Measurements from ENCODE around the gene INF2.
A peak's percentile ranks its signal among the peaks of the same experiment; 100 is the strongest.

The INF2 gene

DNA sequence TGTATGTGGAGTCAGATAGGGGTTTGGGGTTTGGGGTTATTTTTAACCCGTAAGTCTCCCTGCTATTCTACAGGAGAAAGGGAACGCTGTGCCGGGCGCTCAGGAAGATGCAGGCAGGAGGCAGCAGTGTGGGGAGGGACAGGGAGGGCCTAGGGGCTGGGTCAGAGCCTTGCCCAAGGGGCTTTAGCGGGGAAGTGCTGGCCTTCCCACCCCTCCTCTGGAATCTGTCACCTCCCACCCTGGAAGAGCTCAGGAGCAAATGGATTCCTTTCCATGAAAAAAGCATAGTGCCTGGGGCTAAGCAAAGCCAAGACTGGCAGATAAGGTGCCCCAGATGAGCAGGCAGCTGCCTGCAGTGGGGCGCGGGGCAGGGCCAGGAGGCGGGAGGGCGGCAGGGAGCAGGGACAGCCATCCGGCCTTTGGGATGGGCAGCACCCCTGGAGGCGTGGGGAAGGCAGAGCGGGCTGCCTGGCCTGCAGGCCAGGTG lies 7.3 kb upstream of the INF2 start:
- TF ChIP-seq YY1 (IDR thresholded peaks at IDR 0.05; ENCODE audit: low read depth), result no peak
- no peak for TF ChIP-seq EP300 (IDR thresholded peaks at IDR 0.05; ENCODE audit: borderline replicate concordance)
- no peak for TF ChIP-seq CEBPB (IDR thresholded peaks at IDR 0.05)
- TF ChIP-seq TCF12 (IDR thresholded peaks at IDR 0.05; ENCODE audit: low read depth), result no peak
- no peak for TF ChIP-seq TEAD4 (IDR thresholded peaks at IDR 0.05)
- TF ChIP-seq RAD21 (IDR thresholded peaks at IDR 0.05; ENCODE audit: low read depth), result no peak
- no peak for TF ChIP-seq EGR1 (IDR thresholded peaks at IDR 0.05)

DNA sequence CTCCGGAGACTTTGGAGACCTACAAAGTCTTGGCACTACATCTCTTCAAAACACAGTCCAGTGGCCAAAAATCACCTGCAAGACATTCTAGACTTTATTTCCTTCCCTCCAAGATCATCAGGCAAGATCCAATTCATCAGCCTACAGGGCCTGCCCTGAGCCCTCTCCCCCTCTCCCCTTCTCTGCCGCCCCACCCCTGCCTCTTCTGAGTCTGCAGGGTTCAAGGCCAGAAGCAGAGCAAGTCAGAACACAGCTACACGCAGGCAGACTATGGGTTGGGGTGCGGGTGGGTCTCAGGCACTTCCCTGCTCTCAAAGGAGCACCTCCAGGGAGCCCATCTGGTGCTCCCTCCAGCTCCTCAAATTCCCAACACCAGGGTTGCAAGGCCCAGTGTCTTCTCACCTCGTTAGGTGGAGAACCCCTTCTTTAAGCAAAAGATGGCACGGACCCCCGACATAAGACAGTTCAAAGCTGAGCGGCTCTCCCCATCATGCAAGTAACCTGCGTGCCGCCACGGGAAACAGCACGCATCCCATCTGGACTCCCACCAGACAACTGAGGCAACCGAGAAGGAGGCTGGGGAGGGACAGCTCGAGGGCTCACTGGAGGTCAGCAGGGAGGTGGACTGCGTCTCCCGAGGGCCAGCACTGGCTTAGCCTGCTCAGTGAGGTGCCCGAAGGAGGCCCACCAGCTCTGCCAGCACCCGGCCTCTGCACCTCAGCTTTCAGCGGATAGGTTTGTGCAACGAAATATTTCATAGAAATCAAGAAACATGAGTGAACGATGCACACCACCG lies 5.6 kb upstream of the INF2 start:
- no peak for TF ChIP-seq CEBPB (IDR thresholded peaks at IDR 0.05)
- TF ChIP-seq, protein P1, sequence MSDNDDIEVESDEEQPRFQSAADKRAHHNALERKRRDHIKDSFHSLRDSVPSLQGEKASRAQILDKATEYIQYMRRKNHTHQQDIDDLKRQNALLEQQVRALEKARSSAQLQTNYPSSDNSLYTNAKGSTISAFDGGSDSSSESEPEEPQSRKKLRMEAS (IDR thresholded peaks at IDR 0.05), result no peak
- no peak for TF ChIP-seq CREB1 (IDR thresholded peaks at IDR 0.05; ENCODE audit: low read depth)
- no peak for TF ChIP-seq NFIC (IDR thresholded peaks at IDR 0.05)
- TF ChIP-seq TAF1 (IDR thresholded peaks at IDR 0.05; ENCODE audit: low read depth), result no peak
- TF ChIP-seq YY1 (IDR thresholded peaks at IDR 0.05; ENCODE audit: low read depth), result no peak
- no peak for TF ChIP-seq TEAD4 (IDR thresholded peaks at IDR 0.05)
- TF ChIP-seq, protein P2, sequence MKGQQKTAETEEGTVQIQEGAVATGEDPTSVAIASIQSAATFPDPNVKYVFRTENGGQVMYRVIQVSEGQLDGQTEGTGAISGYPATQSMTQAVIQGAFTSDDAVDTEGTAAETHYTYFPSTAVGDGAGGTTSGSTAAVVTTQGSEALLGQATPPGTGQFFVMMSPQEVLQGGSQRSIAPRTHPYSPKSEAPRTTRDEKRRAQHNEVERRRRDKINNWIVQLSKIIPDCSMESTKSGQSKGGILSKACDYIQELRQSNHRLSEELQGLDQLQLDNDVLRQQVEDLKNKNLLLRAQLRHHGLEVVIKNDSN (IDR thresholded peaks at IDR 0.05), result no peak
- TF ChIP-seq EGR1 (IDR thresholded peaks at IDR 0.05), result no peak
- TF ChIP-seq EP300 (IDR thresholded peaks at IDR 0.05; ENCODE audit: borderline replicate concordance), result no peak
- no peak for TF ChIP-seq FOXM1 (IDR thresholded peaks at IDR 0.05; ENCODE audit: borderline replicate concordance, low read depth)
- no peak for TF ChIP-seq ZBTB7A (IDR thresholded peaks at IDR 0.05; ENCODE audit: low read depth)
- no peak for TF ChIP-seq TCF12 (IDR thresholded peaks at IDR 0.05; ENCODE audit: low read depth)
- TF ChIP-seq RAD21 (IDR thresholded peaks at IDR 0.05; ENCODE audit: low read depth), result no peak
- TF ChIP-seq, protein P3, sequence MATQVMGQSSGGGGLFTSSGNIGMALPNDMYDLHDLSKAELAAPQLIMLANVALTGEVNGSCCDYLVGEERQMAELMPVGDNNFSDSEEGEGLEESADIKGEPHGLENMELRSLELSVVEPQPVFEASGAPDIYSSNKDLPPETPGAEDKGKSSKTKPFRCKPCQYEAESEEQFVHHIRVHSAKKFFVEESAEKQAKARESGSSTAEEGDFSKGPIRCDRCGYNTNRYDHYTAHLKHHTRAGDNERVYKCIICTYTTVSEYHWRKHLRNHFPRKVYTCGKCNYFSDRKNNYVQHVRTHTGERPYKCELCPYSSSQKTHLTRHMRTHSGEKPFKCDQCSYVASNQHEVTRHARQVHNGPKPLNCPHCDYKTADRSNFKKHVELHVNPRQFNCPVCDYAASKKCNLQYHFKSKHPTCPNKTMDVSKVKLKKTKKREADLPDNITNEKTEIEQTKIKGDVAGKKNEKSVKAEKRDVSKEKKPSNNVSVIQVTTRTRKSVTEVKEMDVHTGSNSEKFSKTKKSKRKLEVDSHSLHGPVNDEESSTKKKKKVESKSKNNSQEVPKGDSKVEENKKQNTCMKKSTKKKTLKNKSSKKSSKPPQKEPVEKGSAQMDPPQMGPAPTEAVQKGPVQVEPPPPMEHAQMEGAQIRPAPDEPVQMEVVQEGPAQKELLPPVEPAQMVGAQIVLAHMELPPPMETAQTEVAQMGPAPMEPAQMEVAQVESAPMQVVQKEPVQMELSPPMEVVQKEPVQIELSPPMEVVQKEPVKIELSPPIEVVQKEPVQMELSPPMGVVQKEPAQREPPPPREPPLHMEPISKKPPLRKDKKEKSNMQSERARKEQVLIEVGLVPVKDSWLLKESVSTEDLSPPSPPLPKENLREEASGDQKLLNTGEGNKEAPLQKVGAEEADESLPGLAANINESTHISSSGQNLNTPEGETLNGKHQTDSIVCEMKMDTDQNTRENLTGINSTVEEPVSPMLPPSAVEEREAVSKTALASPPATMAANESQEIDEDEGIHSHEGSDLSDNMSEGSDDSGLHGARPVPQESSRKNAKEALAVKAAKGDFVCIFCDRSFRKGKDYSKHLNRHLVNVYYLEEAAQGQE (IDR thresholded peaks at IDR 0.05; ENCODE audit: low read depth), result no peak

DNA sequence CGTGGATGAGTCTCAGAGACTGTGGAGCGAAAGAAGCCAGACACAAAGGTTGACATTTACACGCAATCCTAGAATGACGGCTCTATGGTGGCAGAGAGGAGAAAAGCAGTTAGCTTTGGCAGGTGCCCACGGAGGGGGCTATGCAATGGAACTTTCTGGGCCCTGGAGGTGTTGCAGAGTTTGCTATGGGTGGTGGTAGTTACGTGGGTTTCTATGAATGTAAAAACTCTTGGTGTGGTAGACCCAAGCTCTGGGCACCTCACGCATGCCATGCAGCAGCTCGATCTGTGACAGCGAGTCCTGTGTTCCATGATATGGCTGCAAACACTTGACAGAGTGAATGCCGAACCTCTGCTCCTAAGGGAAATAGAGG lies 5.0 kb upstream of the INF2 start:
- TF ChIP-seq TEAD4 (IDR thresholded peaks at IDR 0.05) (no peak), NFIC (IDR thresholded peaks at IDR 0.05) (no peak), YY1 (IDR thresholded peaks at IDR 0.05; ENCODE audit: low read depth) (no peak), CEBPB (IDR thresholded peaks at IDR 0.05) (no peak), RAD21 (IDR thresholded peaks at IDR 0.05; ENCODE audit: low read depth) (no peak), ZBTB7A (IDR thresholded peaks at IDR 0.05; ENCODE audit: low read depth) (no peak), TAF1 (IDR thresholded peaks at IDR 0.05; ENCODE audit: low read depth) (no peak), TCF12 (IDR thresholded peaks at IDR 0.05; ENCODE audit: low read depth) (no peak), CREB1 (IDR thresholded peaks at IDR 0.05; ENCODE audit: low read depth) (no peak), EP300 (IDR thresholded peaks at IDR 0.05; ENCODE audit: borderline replicate concordance) (no peak), EGR1 (IDR thresholded peaks at IDR 0.05) (no peak), FOXM1 (IDR thresholded peaks at IDR 0.05; ENCODE audit: borderline replicate concordance, low read depth) (no peak)
- TF ChIP-seq, protein P1 (IDR thresholded peaks at IDR 0.05), result no peak
- TF ChIP-seq, protein P2 (IDR thresholded peaks at IDR 0.05), result no peak
- TF ChIP-seq, protein P3 (IDR thresholded peaks at IDR 0.05; ENCODE audit: low read depth), result no peak

DNA sequence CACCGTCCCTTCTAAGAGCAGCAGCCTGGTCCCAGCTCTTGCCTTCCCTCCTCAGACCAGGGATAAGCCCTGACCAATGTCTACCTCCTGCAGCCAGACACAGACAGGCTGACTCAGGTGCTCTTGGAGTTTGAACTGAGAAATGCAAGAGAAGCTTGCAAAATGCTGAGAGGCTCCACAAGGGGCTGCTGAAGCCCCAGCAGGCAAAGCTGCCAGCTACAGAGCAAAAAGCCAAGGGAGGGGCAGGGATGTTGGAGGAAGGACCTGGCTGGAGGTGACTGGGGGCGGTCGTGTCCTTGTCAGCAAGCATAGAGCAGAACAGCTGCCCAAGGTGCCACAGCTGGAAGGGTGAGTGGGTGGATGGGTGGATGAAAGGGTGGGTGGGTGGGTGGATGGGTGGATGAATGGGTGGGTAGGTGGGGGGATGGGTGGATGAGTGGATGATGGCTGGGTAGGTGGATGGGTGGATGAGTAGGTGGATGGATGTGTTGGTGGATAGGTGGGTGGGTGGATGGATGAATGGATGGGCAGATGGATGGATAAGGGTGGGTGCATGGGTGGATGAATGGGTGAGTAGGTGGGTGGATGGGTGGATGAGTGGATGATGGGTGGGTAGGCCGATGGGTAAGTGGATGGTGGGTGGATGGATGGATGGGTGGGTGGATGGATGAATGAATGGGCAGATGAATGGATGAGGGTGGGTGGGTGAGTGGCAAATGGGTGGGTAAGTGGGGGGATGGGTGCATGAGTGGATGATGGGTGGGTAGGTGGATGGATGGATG lies 4.0 kb upstream of the INF2 start:
- TF ChIP-seq, protein P2 (IDR thresholded peaks at IDR 0.05), result no peak
- peak; percentile 6; the same call in 1 of the 2 replicates for TF ChIP-seq RAD21 (IDR thresholded peaks at IDR 0.05; ENCODE audit: low read depth)

All from Ishikawa (cell line).